CD4-positive, alpha-beta memory T cell (primary cell): Measurements from ENCODE around the gene TMEM44. TPM values are rescaled to one million over a fixed set of nuclear protein-coding genes. Genes with fewer than 3 reads are reported as not detected.

Source experiments
- CTCF ChIA-PET: fragments of 350-600 bp; sonication (Branson Sonifier 250); formaldehyde crosslinking; loops from one replicate; lab custom pipeline; 2021; ENCODE audit warnings: inconsistent platforms; ENCODE audit not compliant: partially characterized antibody; lab: Charles Lee
- POLR2A ChIA-PET: fragments of 350-600 bp; sonication (Branson Sonifier 250); formaldehyde crosslinking; loops from one replicate; lab custom pipeline; 2021; ENCODE audit not compliant: partially characterized antibody; lab: Charles Lee
- DNase-seq, 5 donors: peaks; one replicate each; pipeline versions ENCODE4 v3.0.0 to v3.0.0-alpha.2; 2020 to 2022; ENCODE audit warnings: mixed read lengths in 1 of 5
- H3K27ac ChIP-seq: one replicate; pipeline ENCODE4 v1.7.0; 2013; ENCODE audit warnings: low read depth, low read length
- H3K27me3 ChIP-seq: 2 replicates; pipeline ENCODE4 v1.7.0; 2013; ENCODE audit warnings: mild to moderate bottlenecking, low read length, moderate library complexity; ENCODE audit not compliant: insufficient read depth
- H3K36me3 ChIP-seq: 2 replicates; pipeline ENCODE4 v1.7.0; 2013; ENCODE audit warnings: mild to moderate bottlenecking, low read length, moderate library complexity; ENCODE audit not compliant: insufficient read depth
- H3K4me1 ChIP-seq: 2 replicates; pipeline ENCODE4 v1.7.0; 2013; ENCODE audit warnings: mild to moderate bottlenecking, low read length, moderate library complexity; ENCODE audit not compliant: insufficient read depth
- H3K4me3 ChIP-seq, 2 donors: one replicate each; pipeline ENCODE4 v1.7.0; 2013; ENCODE audit warnings: low read length in 2 of 2, mild to moderate bottlenecking in 1 of 2
- H3K9me3 ChIP-seq, 2 donors: one replicate each; pipeline ENCODE4 v1.7.0; 2013; ENCODE audit warnings: low read length in 2 of 2, control low read depth in 1 of 2; ENCODE audit not compliant: control insufficient read depth in 1 of 2
- H3K27ac Mint-ChIP-seq, 7 donors: one replicate each; pipeline ENCODE4 v1.8.0; 2020 to 2021; ENCODE audit warnings: mixed read lengths in 7 of 7, mild to moderate bottlenecking in 6 of 7, inconsistent platforms in 3 of 7, moderate library complexity in 3 of 7
- H3K27me3 Mint-ChIP-seq, 2 donors: one replicate each; pipeline ENCODE4 v1.8.0; 2020 to 2021; ENCODE audit warnings: mixed read lengths in 2 of 2
- H3K36me3 Mint-ChIP-seq, 2 donors: one replicate each; pipeline ENCODE4 v1.8.0; 2020 to 2021; ENCODE audit warnings: mixed read lengths in 2 of 2, inconsistent platforms in 1 of 2, mild to moderate bottlenecking in 1 of 2
- H3K4me1 Mint-ChIP-seq, 4 donors: one replicate each; pipeline ENCODE4 v1.8.0; 2020 to 2021; ENCODE audit warnings: mixed read lengths in 4 of 4, mild to moderate bottlenecking in 1 of 4
- H3K4me3 Mint-ChIP-seq, 8 donors: one replicate each; pipeline ENCODE4 v1.8.0; 2020 to 2021; ENCODE audit warnings: mixed read lengths in 8 of 8, mild to moderate bottlenecking in 7 of 8, moderate library complexity in 6 of 8, inconsistent platforms in 3 of 8
- H3K9me3 Mint-ChIP-seq, 8 donors: one replicate each; pipeline ENCODE4 v1.8.0; 2020 to 2021; ENCODE audit warnings: mixed read lengths in 8 of 8, mild to moderate bottlenecking in 5 of 8, inconsistent platforms in 3 of 8, moderate library complexity in 1 of 8
- intact Hi-C: fragments of 100-400 bp; cut with micrococcal nuclease; formaldehyde crosslinking; loops from one replicate; pipeline ENCODE4 v1.15.1; 2023
- polyA plus RNA-seq, 2 donors: library from polyadenylated mRNA; unstranded; fragments of 300-500 nt; fragmentation: Illumina TruSeq; gene quantifications; one replicate each; pipeline ENCODE4 v1.2.3, GENCODE V29; 2021
- total RNA-seq, 2 experiments: library from RNA; stranded (reverse); gene quantifications; one replicate each; pipeline ENCODE4 v1.2.3, GENCODE V29; 2021

TMEM44 gene
- total and polyA plus RNA-seq, 4 experiments from 2014 or later: 1.3 to 2.1 (median 1.9) TPM; not detected in 1

- H3K27me3 ChIP-seq: no peaks in the 10 kb centered on the region
- no peak overlapping the region for H3K27ac ChIP-seq
- intact Hi-C loops: no loop called here
- Mint-ChIP-seq H3K9me3 (no peaks in the 10 kb centered on the region), H3K27me3 (peaks cover 20 to 41% of the 10 kb centered on the region in 2 donors), H3K36me3 (no peaks in the 10 kb centered on the region), H3K27ac (no peak overlapping the region), H3K4me3 (no peak overlapping the region), H3K4me1 (no peaks in the 10 kb centered on the region)
- no peak overlapping the region for H3K4me3 ChIP-seq
- DNase-seq: no peak
- ChIA-PET CTCF (interaction anchor here (1.0 to 13.4 kb wide), 2 partner anchors 24 to 97 kb away, joined by 3 to 133 read pairs; no protein-coding TSS in a partner anchor), POLR2A (no interaction called here)
- H3K4me1 ChIP-seq: no peaks in the 10 kb centered on the region
- H3K36me3 ChIP-seq: no peaks in the 10 kb centered on the region
- H3K9me3 ChIP-seq: no peaks in the 10 kb centered on the region
Observed at GRCh38 chr3:194570235-194570634, 63.0 kb downstream of the TMEM44 start.

- Mint-ChIP-seq H3K4me3 (no peak overlapping the region), H3K9me3 (no peaks in the 10 kb centered on the region), H3K27me3 (peaks cover 20 to 40% of the 10 kb centered on the region in 2 donors), H3K27ac (peak overlapping the region in 1 of 7 donors; percentile 37), H3K4me1 (no peaks in the 10 kb centered on the region), H3K36me3 (no peaks in the 10 kb centered on the region)
- ChIA-PET CTCF (interaction anchor here (0.8 to 13.4 kb wide), 2 partner anchors 86 to 96 kb away, joined by 3 to 133 read pairs; no protein-coding TSS in a partner anchor), POLR2A (no interaction called here)
- Histone ChIP-seq H3K9me3 (no peaks in the 10 kb centered on the region), H3K4me1 (no peaks in the 10 kb centered on the region), H3K27me3 (no peaks in the 10 kb centered on the region), H3K4me3 (no peak overlapping the region), H3K27ac (no peak overlapping the region), H3K36me3 (no peaks in the 10 kb centered on the region)
- DNase-seq: no peak
- intact Hi-C loops: no loop called here
Observed at GRCh38 chr3:194569252-194569651, 64.0 kb downstream of the TMEM44 start.

- POLR2A ChIA-PET: no interaction called here
- no peak overlapping the region for H3K27ac ChIP-seq
- H3K36me3 ChIP-seq: no peaks in the 10 kb centered on the region
- CTCF ChIA-PET: no interaction called here
- Mint-ChIP-seq H3K9me3 (no peaks in the 10 kb centered on the region), H3K27ac (no peak overlapping the region), H3K36me3 (no peaks in the 10 kb centered on the region), H3K4me3 (no peak overlapping the region), H3K4me1 (no peaks in the 10 kb centered on the region), H3K27me3 (peaks cover 4 to 20% of the 10 kb centered on the region in 2 donors)
- no peaks in the 10 kb centered on the region for H3K27me3 ChIP-seq
- intact Hi-C loops: no loop called here
- DNase-seq: no peak
- H3K4me3 ChIP-seq: no peak overlapping the region
- H3K9me3 ChIP-seq: no peaks in the 10 kb centered on the region
- no peaks in the 10 kb centered on the region for H3K4me1 ChIP-seq
Observed at GRCh38 chr3:194565597-194566190, 67.5 kb downstream of the TMEM44 start.

GRCh38 chr3:194562986-194563385, 70.2 kb downstream of the TMEM44 start:
- Histone ChIP-seq H3K4me3 (no peak overlapping the region), H3K4me1 (no peaks in the 10 kb centered on the region), H3K36me3 (no peaks in the 10 kb centered on the region), H3K27me3 (no peaks in the 10 kb centered on the region), H3K9me3 (no peaks in the 10 kb centered on the region), H3K27ac (no peak overlapping the region)
- Mint-ChIP-seq H3K27ac (no peak overlapping the region), H3K36me3 (no peaks in the 10 kb centered on the region), H3K4me3 (no peak overlapping the region), H3K27me3 (peaks cover 3 to 15% of the 10 kb centered on the region in 2 donors), H3K9me3 (no peaks in the 10 kb centered on the region), H3K4me1 (no peaks in the 10 kb centered on the region)
- ChIA-PET POLR2A (no interaction called here), CTCF (interaction anchor here (1.1 kb wide), 1 partner anchor 91 kb away, joined by 3 read pairs; no protein-coding TSS in a partner anchor)
- intact Hi-C loops: no loop called here
- DNase-seq: no peak

GRCh38 chr3:194561306-194561974, 71.8 kb downstream of the TMEM44 start:
- Mint-ChIP-seq H3K36me3 (no peaks in the 10 kb centered on the region), H3K27ac (no peak overlapping the region), H3K9me3 (no peaks in the 10 kb centered on the region), H3K4me1 (peaks cover 3 to 7% (median 5%) of the 10 kb centered on the region in 4 donors), H3K4me3 (no peak overlapping the region), H3K27me3 (peaks cover 0 to 15% of the 10 kb centered on the region in 2 donors)
- DNase-seq: no peak
- intact Hi-C loops: no loop called here
- no peak overlapping the region for H3K4me3 ChIP-seq
- no peaks in the 10 kb centered on the region for H3K36me3 ChIP-seq
- ChIA-PET CTCF (interaction anchor here (1.4 kb wide), 1 partner anchor 72 kb away, joined by 3 read pairs; the partner anchor contains the start of gene TMEM44), POLR2A (no interaction called here)
- no peaks in the 10 kb centered on the region for H3K27me3 ChIP-seq
- no peaks in the 10 kb centered on the region for H3K9me3 ChIP-seq
- H3K27ac ChIP-seq: no peak overlapping the region
- no peaks in the 10 kb centered on the region for H3K4me1 ChIP-seq

GRCh38 chr3:194560047-194560446, 73.2 kb downstream of the TMEM44 start:
- Histone ChIP-seq H3K9me3 (no peaks in the 10 kb centered on the region), H3K4me1 (no peaks in the 10 kb centered on the region), H3K27ac (no peak overlapping the region), H3K27me3 (no peaks in the 10 kb centered on the region), H3K36me3 (no peaks in the 10 kb centered on the region), H3K4me3 (no peak overlapping the region)
- peaks cover 0 to 8% of the 10 kb centered on the region in 2 donors for H3K27me3 Mint-ChIP-seq
- H3K27ac Mint-ChIP-seq: no peak overlapping the region
- H3K9me3 Mint-ChIP-seq: peaks cover 0 to 3% (median 0%) of the 10 kb centered on the region in 8 donors
- intact Hi-C loops: no loop called here
- no peaks in the 10 kb centered on the region for H3K36me3 Mint-ChIP-seq
- H3K4me1 Mint-ChIP-seq: peaks cover 3 to 10% (median 7%) of the 10 kb centered on the region in 4 donors
- ChIA-PET POLR2A (no interaction called here), CTCF (no interaction called here)
- H3K4me3 Mint-ChIP-seq: no peak overlapping the region
- no peak for DNase-seq

- no peaks in the 10 kb centered on the region for H3K36me3 Mint-ChIP-seq
- H3K9me3 Mint-ChIP-seq: peaks cover 0 to 3% (median 0%) of the 10 kb centered on the region in 8 donors
- Histone ChIP-seq H3K27me3 (no peaks in the 10 kb centered on the region), H3K9me3 (no peaks in the 10 kb centered on the region), H3K4me1 (no peaks in the 10 kb centered on the region), H3K36me3 (no peaks in the 10 kb centered on the region), H3K27ac (no peak overlapping the region), H3K4me3 (no peak overlapping the region)
- H3K4me1 Mint-ChIP-seq: peaks cover 3 to 10% (median 7%) of the 10 kb centered on the region in 4 donors
- H3K4me3 Mint-ChIP-seq: no peak overlapping the region
- POLR2A ChIA-PET: no interaction called here
- DNase-seq: no peak
- CTCF ChIA-PET: no interaction called here
- no peak overlapping the region for H3K27ac Mint-ChIP-seq
- peaks cover 0 to 5% of the 10 kb centered on the region in 2 donors for H3K27me3 Mint-ChIP-seq
- intact Hi-C loops: no loop called here
Observed at GRCh38 chr3:194559530-194559929, 73.7 kb downstream of the TMEM44 start.
